H4 (cell line): ENCODE data around the gene CLDN22. TPM values are rescaled to one million over a fixed set of nuclear protein-coding genes. Genes with fewer than 3 reads are reported as not detected.

ENCODE experiments used
- DNase-seq: peaks from one replicate; pipeline ENCODE4 v3.0.0-alpha.2; 2015; ENCODE audit warnings: low spot score
- total RNA-seq: library from RNA; depleted of rRNA; stranded (reverse); fragments of >200 nt; shearing (Covaris generic); gene quantifications from 2 replicates; pipeline ENCODE4 v1.2.3, GENCODE V29; 2014; rRNA removed

CLDN22 gene
- not detected in 2 replicates for total RNA-seq

DNA sequence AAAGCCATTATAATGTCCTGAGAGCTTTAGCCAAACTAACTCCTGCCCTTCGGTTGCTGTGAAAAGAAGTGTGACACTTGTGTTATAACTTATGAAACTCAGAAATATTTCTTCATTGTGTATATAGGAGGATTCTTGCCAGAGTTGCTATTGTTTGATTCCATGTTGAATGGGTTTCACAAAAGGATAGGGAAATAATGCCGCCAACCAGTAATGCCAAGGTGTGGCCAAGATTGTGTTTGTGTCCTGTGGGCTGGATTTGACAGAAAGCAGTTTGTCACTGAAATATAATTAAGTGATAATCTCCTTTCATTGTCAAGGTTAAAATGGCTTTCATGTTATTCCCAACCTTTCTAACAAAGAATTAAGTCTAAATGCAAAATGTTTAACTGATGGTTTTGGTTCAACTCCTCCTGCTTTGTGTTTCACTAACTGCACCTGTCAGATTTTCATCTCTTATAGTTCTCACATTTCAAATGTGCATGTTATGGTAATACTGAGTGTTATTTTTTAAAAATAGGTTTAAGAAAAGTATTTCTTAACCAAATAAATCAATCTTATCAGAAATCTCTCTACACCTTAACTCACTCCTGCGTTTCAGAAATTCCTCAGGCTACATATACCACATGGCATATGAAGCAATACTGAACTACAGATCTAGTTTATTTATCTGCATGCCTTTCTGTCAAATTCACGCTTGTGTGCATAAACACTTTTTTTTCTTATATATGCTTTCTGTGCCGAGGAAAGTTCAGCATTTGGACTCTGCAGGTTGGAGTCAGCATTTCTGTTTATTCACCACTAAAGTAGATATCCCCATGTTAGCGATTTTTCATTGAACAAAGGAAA is at the start of gene CLDN22:
Gene CLDN22 (minus strand): TSS at position 66 of the 849 bp plus-strand sequence. CDS start 58 bp downstream, at position 8.
- no peak for DNase-seq

DNA sequence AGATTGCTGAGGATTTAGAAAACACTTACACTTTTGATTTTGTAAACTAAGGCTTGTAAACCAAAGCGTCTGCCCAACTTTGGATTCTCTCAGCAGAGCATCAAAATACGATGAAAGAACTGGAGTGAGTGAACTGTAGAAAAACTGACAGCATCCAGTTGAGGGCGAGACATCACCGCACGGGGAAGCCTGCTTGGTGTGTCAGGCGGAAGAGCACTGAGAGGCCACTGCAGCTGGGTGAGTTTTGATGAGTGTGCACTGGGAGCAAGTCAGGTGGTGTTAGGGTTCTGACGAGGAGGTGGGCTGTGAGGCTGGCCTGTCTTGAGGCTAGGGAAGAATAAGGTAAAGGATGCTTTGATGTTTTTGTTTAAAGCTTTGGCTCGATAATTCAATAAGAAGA is 49.0 kb upstream of the CLDN22 start:
- no peak for DNase-seq

- DNase-seq = no peak
These were observed 46.2 kb upstream of the CLDN22 start for GRCh38 chr4:183366206-183366835.

GRCh38 chr4:183364025-183364424 is 43.9 kb upstream of the CLDN22 start:
- DNase-seq = no peak

GRCh38 chr4:183362916-183363542 is 43.0 kb upstream of the CLDN22 start:
- DNase-seq = no peak

- DNase-seq = no peak
These were observed 42.0 kb upstream of the CLDN22 start for GRCh38 chr4:183362036-183362435.

DNA sequence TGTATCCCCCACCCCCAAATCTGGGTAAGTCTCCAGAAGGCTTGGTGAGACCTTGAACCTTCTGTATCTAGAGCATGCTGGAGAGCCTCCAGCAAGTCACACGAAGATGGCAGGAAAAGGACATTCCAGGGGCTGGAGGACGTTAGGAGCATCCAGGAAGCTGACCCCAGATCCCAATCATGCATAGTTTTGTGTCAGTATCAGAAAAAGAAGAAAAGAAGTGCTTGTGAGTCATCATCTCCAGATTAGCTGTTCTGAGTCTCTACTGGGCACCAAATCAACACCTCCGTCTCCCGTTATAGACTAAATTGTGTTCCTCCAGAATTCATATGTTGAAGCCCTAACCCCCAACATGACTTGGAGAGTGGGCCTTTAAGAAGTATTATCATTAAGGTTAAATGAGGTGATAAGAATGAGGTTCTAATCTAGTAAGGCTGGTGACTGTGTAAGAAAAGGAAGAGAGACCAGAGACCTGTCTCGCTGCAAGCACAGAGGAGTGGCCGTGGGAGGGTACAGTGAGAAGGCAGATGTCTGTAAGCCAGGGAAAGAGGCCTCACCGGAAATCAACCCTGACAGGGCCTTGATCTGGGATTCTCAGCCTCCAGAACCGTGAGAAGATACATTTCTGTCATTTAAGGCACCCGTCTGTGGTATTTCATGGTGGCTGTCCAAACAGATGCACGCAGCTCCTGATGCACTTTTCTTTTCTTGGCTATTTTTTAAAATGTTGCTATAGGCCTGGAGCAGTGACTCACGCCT is 40.3 kb upstream of the CLDN22 start:
- no peak for DNase-seq

- no peak for DNase-seq
These were observed 38.2 kb upstream of the CLDN22 start for GRCh38 chr4:183358215-183358755.

GRCh38 chr4:183356931-183357675 is 37.0 kb upstream of the CLDN22 start:
- no peak for DNase-seq

DNA sequence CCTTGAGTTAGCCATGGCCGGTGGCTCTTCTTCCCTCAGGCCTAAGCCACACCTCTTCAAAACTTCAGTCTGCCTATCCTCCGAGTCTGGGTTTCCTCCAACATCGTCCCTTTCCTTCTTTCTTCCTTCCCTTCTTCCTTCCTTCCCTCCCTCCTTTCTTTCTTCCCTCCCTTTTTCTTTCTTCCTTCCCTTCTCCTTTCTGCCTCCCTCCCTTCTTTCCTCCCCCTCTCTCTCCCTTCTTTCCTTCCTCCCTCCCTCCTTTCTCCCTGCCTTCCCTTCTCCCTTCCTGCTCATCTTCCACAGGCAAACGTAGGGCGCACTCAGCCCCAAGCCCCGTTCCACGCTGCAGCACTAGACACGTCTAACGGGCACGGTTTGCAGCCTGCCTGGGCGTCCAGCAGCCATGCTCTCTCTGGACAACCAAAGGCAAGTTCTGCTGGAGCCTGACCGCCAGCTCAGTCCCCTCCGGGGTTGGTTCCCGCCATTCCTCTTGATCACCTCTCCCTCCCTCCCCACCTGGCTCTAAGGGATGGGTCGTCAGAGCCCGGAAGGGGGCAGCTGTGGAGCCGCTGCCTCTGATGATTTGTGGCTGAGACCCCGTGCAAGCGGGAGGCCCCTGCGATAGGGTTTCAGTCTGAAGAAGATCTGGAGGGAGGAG is 36.2 kb upstream of the CLDN22 start:
- no peak for DNase-seq

GRCh38 chr4:183355405-183355804 is 35.3 kb upstream of the CLDN22 start:
- DNase-seq = peak; percentile 71

DNA sequence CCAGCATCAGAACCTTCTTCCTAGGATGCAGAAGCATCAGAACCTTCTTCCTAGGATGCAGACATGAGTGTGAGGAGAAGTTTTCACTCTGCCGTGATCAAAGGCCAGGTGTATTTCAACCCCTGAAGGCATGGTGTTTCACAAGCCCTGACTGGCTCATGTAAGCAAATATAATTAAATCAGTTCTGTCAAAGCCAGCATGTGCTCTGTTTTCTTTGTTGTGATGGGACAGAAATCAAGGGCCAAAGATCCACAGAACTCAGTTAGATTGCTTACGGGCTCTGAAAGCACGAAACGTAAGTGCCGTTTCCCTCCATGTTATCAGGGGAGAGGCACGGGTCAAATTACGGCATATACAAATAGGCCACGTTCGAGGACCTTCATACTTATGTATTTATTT is 34.1 kb upstream of the CLDN22 start:
- DNase-seq = no peak

GRCh38 chr4:183353557-183353956 is 33.5 kb upstream of the CLDN22 start:
- DNase-seq = no peak

- no peak for DNase-seq
These were observed 32.5 kb upstream of the CLDN22 start for GRCh38 chr4:183352546-183352945.

DNA sequence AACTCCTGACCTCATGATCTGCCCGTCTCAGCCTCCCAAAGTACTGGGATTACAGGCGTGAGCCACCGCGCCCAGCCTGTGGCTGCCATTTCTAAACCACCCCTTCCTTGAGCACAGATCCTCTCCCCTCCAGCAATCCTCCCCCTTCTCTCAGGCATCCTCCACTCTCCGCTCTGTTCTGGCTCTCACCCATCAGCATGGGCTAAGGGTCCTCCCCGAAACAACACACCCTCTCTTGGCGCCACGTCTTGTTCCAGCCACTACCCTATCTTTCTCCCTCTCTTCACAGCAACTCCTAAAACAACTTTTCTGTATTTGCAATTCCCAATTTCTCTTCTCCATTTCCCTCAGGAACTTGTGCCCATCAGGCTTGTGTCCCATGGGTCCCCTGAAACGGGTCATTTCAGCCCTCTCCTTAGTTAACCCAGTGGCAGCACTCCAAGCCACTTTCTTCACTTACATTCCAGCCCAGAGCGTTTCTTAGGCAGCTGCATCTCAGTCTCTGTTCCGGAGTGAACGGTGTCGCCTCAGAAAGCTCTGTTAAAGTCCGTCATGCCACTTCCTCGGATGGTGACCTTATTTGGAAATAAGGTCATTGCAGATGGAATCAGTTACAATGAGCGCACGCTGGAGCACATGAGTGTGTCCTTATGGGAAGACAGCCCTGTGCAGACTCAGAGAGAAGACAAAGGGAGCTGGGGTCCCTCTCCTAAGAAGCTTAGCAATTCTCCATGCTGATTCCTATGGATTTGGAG is 30.4 kb upstream of the CLDN22 start:
- no peak for DNase-seq

DNA sequence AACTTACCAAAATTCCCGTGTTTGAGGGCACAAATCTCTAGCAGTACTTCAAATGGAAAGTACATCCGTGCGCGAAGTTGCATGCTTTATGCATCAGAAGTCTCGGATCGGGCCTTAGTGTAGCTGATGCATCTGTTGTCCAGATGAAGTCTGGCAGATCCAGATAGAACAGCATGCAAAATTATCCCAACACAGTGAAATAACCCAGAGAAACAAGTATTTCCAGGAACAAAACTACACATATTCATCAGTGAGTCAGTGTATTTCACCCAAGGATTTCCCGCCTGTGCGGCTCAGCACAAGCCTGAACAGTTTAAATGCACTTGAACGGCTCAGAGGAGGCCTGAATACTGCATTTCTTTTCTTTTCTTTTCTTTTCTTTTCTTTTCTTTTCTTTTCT is 29.6 kb upstream of the CLDN22 start:
- no peak for DNase-seq

DNA sequence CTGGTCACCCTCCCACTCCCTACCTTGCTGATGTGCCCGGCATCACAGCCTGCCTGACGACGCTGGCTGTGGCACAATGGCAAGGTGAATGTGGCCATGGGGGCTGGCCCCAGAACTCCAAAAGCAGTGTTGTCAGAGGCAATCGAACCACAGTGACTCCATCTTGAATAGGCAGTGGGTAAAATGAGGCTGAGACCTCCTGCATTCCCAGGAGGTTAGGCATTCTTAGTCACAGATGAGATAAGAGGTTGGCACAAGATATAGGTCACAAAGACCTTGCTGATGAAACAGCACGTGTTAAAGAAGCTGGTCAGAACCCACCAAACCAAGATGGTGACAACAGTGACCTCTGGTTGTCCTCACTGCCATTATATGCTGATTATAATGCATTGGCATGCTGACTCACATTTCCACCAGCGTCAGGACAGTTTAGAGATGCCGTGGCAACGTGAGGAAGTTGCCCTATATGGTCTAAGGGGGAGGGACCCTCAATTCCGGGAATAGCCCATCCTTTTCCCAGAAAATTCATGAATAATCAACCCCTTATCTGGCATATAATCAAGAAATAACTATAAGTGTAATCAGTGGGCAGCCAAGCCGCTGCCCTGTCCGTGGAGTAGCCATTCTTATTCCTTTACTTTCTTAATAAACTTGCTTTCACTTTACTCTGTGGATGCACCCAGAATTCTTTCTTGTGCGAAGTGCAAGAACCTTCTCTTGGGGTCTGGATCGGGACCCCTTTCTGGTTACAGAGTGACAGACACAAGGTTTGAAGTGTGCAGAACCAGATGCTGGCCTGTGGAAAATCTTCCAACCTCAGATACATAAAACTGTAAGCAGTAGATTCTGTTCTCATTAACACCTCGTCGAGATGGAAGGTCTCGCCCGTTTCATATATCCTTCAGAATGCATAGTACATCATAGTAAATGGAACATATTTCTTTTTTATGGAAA is 28.9 kb upstream of the CLDN22 start:
- DNase-seq = peak; percentile 99

DNA sequence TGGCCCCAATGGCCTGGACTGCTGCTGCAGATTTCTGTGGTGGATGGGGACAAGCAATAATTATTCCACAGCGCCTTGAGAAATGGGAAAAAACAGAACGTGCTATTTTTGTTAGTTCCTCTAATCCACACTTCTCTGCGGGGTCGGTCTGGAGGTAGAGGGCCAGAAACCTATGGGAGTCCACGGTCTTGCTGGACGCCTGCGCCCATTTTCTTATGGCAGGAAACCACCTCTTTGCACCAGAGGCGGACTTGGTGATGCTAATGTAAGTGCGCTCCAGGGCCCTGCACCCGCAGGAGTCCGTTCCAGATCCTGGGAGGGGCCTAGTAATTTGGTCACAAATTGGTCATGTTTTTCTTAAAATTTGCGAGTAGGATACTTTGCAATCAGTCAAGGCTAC is 28.1 kb upstream of the CLDN22 start:
- no peak for DNase-seq

GRCh38 chr4:183347566-183347965 is 27.5 kb upstream of the CLDN22 start:
- no peak for DNase-seq
